Panc1 (cell line): Measurements from ENCODE around the gene GSTO2.

Source experiments
- POLR2AphosphoS5 ChIP-seq: IDR thresholded peaks from 2 replicates; pipeline ENCODE4 v1.6.1; 2012; ENCODE audit warnings: mild to moderate bottlenecking, low read depth, low read length, moderate library complexity
- TF ChIP-seq, protein P1 (sequence below): fragments of 450-650 bp; IDR thresholded peaks from 2 replicates; pipeline ENCODE4 v1.5.1; 2017; ENCODE audit warnings: mild to moderate bottlenecking
- TF ChIP-seq, protein P2 (sequence below), 2 experiments: IDR thresholded peaks; 2 replicates each; pipeline ENCODE4 v1.6.1; 2011 to 2012; ENCODE audit warnings: low read depth in 2 of 2, control low read depth in 1 of 2, low read length in 1 of 2, mild to moderate bottlenecking in 1 of 2, moderate library complexity in 1 of 2; ENCODE audit not compliant: insufficient read depth in 1 of 2

DNA sequence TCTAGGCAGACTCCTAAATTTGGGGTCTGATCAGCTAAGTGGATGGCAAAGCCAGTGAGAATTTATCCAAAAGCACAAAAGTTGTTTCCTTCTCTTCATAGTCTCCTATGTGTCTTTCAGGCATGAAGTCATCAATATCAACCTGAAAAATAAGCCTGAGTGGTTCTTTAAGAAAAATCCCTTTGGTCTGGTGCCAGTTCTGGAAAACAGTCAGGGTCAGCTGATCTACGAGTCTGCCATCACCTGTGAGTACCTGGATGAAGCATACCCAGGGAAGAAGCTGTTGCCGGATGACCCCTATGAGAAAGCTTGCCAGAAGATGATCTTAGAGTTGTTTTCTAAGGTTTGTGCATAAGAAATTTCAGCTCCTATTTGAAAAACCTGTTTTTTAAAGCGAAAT is 9.5 kb upstream of the GSTO2 start:
- TF ChIP-seq, protein P1, sequence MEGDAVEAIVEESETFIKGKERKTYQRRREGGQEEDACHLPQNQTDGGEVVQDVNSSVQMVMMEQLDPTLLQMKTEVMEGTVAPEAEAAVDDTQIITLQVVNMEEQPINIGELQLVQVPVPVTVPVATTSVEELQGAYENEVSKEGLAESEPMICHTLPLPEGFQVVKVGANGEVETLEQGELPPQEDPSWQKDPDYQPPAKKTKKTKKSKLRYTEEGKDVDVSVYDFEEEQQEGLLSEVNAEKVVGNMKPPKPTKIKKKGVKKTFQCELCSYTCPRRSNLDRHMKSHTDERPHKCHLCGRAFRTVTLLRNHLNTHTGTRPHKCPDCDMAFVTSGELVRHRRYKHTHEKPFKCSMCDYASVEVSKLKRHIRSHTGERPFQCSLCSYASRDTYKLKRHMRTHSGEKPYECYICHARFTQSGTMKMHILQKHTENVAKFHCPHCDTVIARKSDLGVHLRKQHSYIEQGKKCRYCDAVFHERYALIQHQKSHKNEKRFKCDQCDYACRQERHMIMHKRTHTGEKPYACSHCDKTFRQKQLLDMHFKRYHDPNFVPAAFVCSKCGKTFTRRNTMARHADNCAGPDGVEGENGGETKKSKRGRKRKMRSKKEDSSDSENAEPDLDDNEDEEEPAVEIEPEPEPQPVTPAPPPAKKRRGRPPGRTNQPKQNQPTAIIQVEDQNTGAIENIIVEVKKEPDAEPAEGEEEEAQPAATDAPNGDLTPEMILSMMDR = no peak
- no peak for TF ChIP-seq POLR2AphosphoS5
- TF ChIP-seq, protein P2, sequence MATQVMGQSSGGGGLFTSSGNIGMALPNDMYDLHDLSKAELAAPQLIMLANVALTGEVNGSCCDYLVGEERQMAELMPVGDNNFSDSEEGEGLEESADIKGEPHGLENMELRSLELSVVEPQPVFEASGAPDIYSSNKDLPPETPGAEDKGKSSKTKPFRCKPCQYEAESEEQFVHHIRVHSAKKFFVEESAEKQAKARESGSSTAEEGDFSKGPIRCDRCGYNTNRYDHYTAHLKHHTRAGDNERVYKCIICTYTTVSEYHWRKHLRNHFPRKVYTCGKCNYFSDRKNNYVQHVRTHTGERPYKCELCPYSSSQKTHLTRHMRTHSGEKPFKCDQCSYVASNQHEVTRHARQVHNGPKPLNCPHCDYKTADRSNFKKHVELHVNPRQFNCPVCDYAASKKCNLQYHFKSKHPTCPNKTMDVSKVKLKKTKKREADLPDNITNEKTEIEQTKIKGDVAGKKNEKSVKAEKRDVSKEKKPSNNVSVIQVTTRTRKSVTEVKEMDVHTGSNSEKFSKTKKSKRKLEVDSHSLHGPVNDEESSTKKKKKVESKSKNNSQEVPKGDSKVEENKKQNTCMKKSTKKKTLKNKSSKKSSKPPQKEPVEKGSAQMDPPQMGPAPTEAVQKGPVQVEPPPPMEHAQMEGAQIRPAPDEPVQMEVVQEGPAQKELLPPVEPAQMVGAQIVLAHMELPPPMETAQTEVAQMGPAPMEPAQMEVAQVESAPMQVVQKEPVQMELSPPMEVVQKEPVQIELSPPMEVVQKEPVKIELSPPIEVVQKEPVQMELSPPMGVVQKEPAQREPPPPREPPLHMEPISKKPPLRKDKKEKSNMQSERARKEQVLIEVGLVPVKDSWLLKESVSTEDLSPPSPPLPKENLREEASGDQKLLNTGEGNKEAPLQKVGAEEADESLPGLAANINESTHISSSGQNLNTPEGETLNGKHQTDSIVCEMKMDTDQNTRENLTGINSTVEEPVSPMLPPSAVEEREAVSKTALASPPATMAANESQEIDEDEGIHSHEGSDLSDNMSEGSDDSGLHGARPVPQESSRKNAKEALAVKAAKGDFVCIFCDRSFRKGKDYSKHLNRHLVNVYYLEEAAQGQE (IDR thresholded peaks at IDR 0.05; ENCODE audit: insufficient read depth in 1 of 2, low read depth in 2 of 2, low read length in 1 of 2) = no peak
